ENCODE measurements around the gene MOB1A.
"Not testable (repeated sequence)": the region's sequence is repeated elsewhere in the genome, so short reads cannot be mapped to it uniquely, and the experiment has no call there.

The MOB1A gene

GRCh38 chr2:74178211-74179062 lies at the start of gene MOB1A:
TSS of gene MOB1A (minus strand) at chr2:74178879. CDS start at chr2:74178674, 205 bp downstream.
- DNase-seq: peak; percentile 97 to 98

- DNase-seq: no peak
These were observed 49.0 kb upstream of the MOB1A start for GRCh38 chr2:74227646-74228045.

- DNase-seq: no peak
These were observed 48.1 kb upstream of the MOB1A start for GRCh38 chr2:74226648-74227213.

- DNase-seq: no peak
These were observed 47.2 kb upstream of the MOB1A start for GRCh38 chr2:74225698-74226459.

GRCh38 chr2:74223941-74224770 lies 45.5 kb upstream of the MOB1A start:
- DNase-seq: no peak

- DNase-seq: no peak
These were observed 43.6 kb upstream of the MOB1A start for GRCh38 chr2:74222300-74222650.

GRCh38 chr2:74221604-74222299 lies 43.1 kb upstream of the MOB1A start:
- no peak for DNase-seq

- no peak for DNase-seq
These were observed 42.4 kb upstream of the MOB1A start for GRCh38 chr2:74221091-74221490.

GRCh38 chr2:74219846-74220486 lies 41.3 kb upstream of the MOB1A start:
- DNase-seq: no peak

GRCh38 chr2:74216642-74217041 lies 38.0 kb upstream of the MOB1A start:
- DNase-seq: no peak

- DNase-seq: not testable (repeated sequence)
These were observed 37.1 kb upstream of the MOB1A start for GRCh38 chr2:74215771-74216170.

GRCh38 chr2:74212702-74213410 lies 34.2 kb upstream of the MOB1A start:
- no peak for DNase-seq

- peak; percentile 54 to 76 for DNase-seq
These were observed 27.6 kb upstream of the MOB1A start for GRCh38 chr2:74206180-74206688.

- DNase-seq: peak; percentile 33 to 46
These were observed 26.9 kb upstream of the MOB1A start for GRCh38 chr2:74205596-74205995.

GRCh38 chr2:74205113-74205512 lies 26.4 kb upstream of the MOB1A start:
- no peak for DNase-seq

- DNase-seq: no peak
These were observed 25.8 kb upstream of the MOB1A start for GRCh38 chr2:74204436-74204835.

GRCh38 chr2:74201596-74201995 lies 22.9 kb upstream of the MOB1A start:
- DNase-seq: no peak

GRCh38 chr2:74201196-74201595 lies 22.5 kb upstream of the MOB1A start:
- DNase-seq: no peak

GRCh38 chr2:74199871-74200305 lies 21.2 kb upstream of the MOB1A start:
- peak in 1 of 2 donors; percentile 19 for DNase-seq

GRCh38 chr2:74199275-74199701 lies 20.6 kb upstream of the MOB1A start:
- peak in 1 of 2 donors; percentile 21 for DNase-seq
